HCT116 (cell line): ENCODE measurements around the gene SESN3.

Source experiments
- CEBPB ChIP-seq: IDR thresholded peaks from 2 replicates; pipeline ENCODE4 v1.6.1; 2012; ENCODE audit warnings: low read depth
- EGR1 ChIP-seq: IDR thresholded peaks from 2 replicates; pipeline ENCODE4 v1.6.1; 2012; ENCODE audit warnings: low read depth
- EZH2 ChIP-seq: fragments of 200-600 bp; sonication (generic); IDR thresholded peaks from 2 replicates; pipeline ENCODE4 v1.6.1; 2017; ENCODE audit warnings: antibody characterized with exemption, mixed run types
- EZH2phosphoT487 ChIP-seq: fragments of 200-600 bp; IDR thresholded peaks from 2 replicates; pipeline ENCODE4 v1.6.1; 2018; ENCODE audit warnings: antibody characterized with exemption, borderline replicate concordance
- POLR2A ChIP-seq: IDR thresholded peaks from 2 replicates; pipeline ENCODE4 v1.7.0; 2011; ENCODE audit warnings: borderline replicate concordance; ENCODE audit not compliant: insufficient read depth, insufficient read length; ENCODE audit errors: extremely low read depth
- POLR2AphosphoS5 ChIP-seq: IDR thresholded peaks from 2 replicates; pipeline ENCODE4 v1.6.1; 2011; ENCODE audit warnings: mild to moderate bottlenecking, low read depth, low read length, moderate library complexity
- RAD21 ChIP-seq: IDR thresholded peaks from 2 replicates; pipeline ENCODE4 v1.6.1; 2012; ENCODE audit warnings: low read depth, mild to moderate bottlenecking
- SIN3A ChIP-seq: IDR thresholded peaks from 2 replicates; pipeline ENCODE4 v1.6.1; 2012; ENCODE audit warnings: low read depth
- YY1 ChIP-seq: IDR thresholded peaks from 2 replicates; pipeline ENCODE4 v1.6.1; 2011; ENCODE audit warnings: low read length, low read depth, moderate library complexity, mild to moderate bottlenecking; ENCODE audit not compliant: insufficient replicate concordance; ENCODE audit errors: extremely low read depth
- TF ChIP-seq, protein P1 (sequence below): IDR thresholded peaks from 2 replicates; pipeline ENCODE4 v1.6.1; 2012
- TF ChIP-seq, protein P2 (sequence below), 3 experiments: fragments of 200-600 bp in 1 of 3; sonication (generic) in 1 of 3; IDR thresholded peaks in 2 of 3; conservative IDR thresholded peaks in 1 of 3; 2 replicates each; pipeline ENCODE4 v1.5.1; 2012 to 2017; ENCODE audit warnings: low read depth in 2 of 3, low read length in 2 of 3, antibody characterized with exemption in 1 of 3, borderline replicate concordance in 1 of 3, control low read depth in 1 of 3, mild to moderate bottlenecking in 1 of 3, mixed read lengths in 1 of 3, mixed run types in 1 of 3, moderate library complexity in 1 of 3; ENCODE audit not compliant: insufficient read depth in 1 of 3
- TF ChIP-seq, protein P3 (sequence below): IDR thresholded peaks from 2 replicates; pipeline ENCODE4 v1.6.1; 2012

DNA sequence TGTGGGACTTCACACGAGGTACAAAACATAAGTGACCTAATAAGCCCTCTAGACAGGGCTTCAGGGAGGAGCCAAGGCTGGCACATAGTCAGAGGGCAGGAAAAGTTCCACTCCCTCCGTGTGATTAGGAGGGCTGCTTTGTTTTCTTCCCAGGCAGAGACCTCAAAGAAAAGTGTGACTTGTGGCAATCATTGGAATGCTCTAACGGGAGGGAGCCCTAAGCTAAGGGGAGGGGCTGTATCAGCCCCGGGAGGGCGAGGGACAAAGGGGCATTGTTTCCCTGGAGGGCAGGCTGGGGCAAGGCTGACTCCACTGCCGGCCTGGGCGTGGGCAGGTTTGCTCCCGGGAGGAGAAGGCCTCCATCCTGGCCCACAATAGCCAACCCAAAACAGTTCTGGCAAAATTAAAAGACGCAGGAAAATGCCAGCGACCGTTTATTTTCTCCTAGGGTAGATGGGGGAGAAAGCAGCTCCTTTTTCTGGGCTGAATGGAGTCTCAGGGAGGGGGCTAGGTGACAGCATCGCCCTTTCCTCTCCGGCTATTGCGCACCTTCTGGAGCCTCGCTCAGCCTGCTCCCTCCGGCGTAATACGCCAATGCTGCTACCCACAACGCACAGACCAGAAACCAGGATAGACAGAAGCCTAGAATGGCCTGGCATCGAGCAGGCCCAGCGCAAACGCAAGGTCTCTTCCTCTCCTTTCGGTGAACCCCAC is 81.2 kb downstream of the SESN3 start:
- TF ChIP-seq, protein P1, sequence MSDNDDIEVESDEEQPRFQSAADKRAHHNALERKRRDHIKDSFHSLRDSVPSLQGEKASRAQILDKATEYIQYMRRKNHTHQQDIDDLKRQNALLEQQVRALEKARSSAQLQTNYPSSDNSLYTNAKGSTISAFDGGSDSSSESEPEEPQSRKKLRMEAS: peak; percentile 79
- TF ChIP-seq, protein P2, sequence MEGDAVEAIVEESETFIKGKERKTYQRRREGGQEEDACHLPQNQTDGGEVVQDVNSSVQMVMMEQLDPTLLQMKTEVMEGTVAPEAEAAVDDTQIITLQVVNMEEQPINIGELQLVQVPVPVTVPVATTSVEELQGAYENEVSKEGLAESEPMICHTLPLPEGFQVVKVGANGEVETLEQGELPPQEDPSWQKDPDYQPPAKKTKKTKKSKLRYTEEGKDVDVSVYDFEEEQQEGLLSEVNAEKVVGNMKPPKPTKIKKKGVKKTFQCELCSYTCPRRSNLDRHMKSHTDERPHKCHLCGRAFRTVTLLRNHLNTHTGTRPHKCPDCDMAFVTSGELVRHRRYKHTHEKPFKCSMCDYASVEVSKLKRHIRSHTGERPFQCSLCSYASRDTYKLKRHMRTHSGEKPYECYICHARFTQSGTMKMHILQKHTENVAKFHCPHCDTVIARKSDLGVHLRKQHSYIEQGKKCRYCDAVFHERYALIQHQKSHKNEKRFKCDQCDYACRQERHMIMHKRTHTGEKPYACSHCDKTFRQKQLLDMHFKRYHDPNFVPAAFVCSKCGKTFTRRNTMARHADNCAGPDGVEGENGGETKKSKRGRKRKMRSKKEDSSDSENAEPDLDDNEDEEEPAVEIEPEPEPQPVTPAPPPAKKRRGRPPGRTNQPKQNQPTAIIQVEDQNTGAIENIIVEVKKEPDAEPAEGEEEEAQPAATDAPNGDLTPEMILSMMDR (IDR thresholded peaks at IDR 0.05 in 2 of 3, conservative IDR thresholded peaks at IDR 0.05 in 1 of 3; ENCODE audit: borderline replicate concordance in 1 of 3, insufficient read depth in 1 of 3, low read depth in 2 of 3, low read length in 2 of 3): no peak
- TF ChIP-seq POLR2AphosphoS5 (peak; percentile 70), EZH2phosphoT487 (no peak), CEBPB (peak; percentile 71), SIN3A (peak; percentile 75), YY1 (no peak), RAD21 (peak; percentile 19; the same call in 1 of the 2 replicates), POLR2A (no peak), EZH2 (no peak), EGR1 (peak; percentile 63)
- TF ChIP-seq, protein P3, sequence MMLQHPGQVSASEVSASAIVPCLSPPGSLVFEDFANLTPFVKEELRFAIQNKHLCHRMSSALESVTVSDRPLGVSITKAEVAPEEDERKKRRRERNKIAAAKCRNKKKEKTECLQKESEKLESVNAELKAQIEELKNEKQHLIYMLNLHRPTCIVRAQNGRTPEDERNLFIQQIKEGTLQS: no peak
